Testis (tissue), 3 donors: Measurements from ENCODE around the gene DLG2. TPM values are rescaled to one million over a fixed set of nuclear protein-coding genes. Genes with fewer than 3 reads are reported as not detected.

ENCODE experiments used
- DNase-seq: peaks from one replicate; pipeline ENCODE4 v3.0.0-alpha.2; 2019
- H3K27ac ChIP-seq, 2 donors: fragments of 200-600 bp; sonication (generic); one replicate each; pipeline ENCODE4 v1.5.1; 2019
- H3K27me3 ChIP-seq: fragments of 200-600 bp; sonication (generic); one replicate; pipeline ENCODE4 v1.5.1; 2019
- H3K36me3 ChIP-seq: fragments of 200-600 bp; sonication (generic); one replicate; pipeline ENCODE4 v1.5.1; 2017; ENCODE audit warnings: low read depth; ENCODE audit errors: missing control alignments
- H3K4me1 ChIP-seq: fragments of 200-600 bp; sonication (generic); one replicate; pipeline ENCODE4 v1.5.1; 2019
- H3K4me3 ChIP-seq, 2 donors: fragments of 200-600 bp; sonication (generic); one replicate each; pipeline ENCODE4 v1.5.1; 2017 to 2019
- H3K9me3 ChIP-seq: fragments of 200-600 bp; sonication (generic); one replicate; pipeline ENCODE4 v1.5.1; 2017
- POLR2A ChIP-seq: fragments of 450-650 bp; IDR thresholded peaks from one replicate; pipeline ENCODE4 v1.6.1; 2017; ENCODE audit warnings: antibody characterized with exemption, mild to moderate bottlenecking, moderate library complexity
- WGBS, 2 donors: methylation state at CpG; one replicate each; pipeline ENCODE4 v1.1.5; 2018; 5-methylcytosine and 5-hydroxymethylcytosine counted together
- intact Hi-C: fragments of 100-400 bp; cut with DNase I; formaldehyde crosslinking; loops from one replicate; pipeline ENCODE4 v1.15.1; 2023; ENCODE audit warnings: low total_unique reads
- polyA plus RNA-seq: library from polyadenylated mRNA; stranded (reverse); fragments of 350-450 nt; fragmentation: Illumina TruSeq; extraction: RNeasy Lipid Tissue Mini Kit (QIAGEN cat#74804); gene quantifications from one replicate; pipeline ENCODE4 v1.2.3, GENCODE V29; 2014; ENCODE audit warnings: low read depth, low replicate concordance; ENCODE audit not compliant: insufficient read depth
- total RNA-seq, 2 donors: library from RNA; depleted of rRNA; stranded (reverse); fragments of >200 nt; gene quantifications; one replicate each; pipeline ENCODE4 v1.2.3, GENCODE V29; 2016
- TF ChIP-seq, protein P1 (sequence below), 3 experiments: fragments of 450-650 bp in 2 of 3; fragments of 200-600 bp in 1 of 3; sonication (generic) in 1 of 3; IDR thresholded peaks; one replicate each; pipeline ENCODE4 v1.5.1; 2016 to 2019; ENCODE audit warnings: antibody characterized with exemption in 3 of 3, mild to moderate bottlenecking in 2 of 3, moderate library complexity in 1 of 3

The DLG2 gene
- total and polyA plus RNA-seq, 3 donors from 2014 or later, result 13.8 to 23.0 (median 14.1) TPM

DNA sequence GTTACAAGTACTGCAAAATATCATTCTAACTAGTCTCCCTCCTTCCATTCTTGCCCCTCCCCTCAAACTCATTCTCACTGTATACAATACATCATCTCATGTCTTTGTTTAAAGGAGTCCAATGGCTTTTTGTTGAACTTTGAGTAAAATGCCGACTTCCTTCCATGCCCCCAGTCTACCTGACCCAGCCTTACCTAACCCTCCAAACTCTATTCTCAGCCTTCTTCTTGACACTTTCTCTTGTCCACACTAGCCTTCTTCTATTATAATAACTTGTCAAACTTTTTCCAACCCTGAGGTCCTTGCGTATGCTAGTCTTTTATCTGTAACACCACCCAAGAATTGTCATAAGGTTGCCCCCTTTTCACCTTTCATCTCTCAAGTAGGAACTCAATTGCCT is 1329.6 kb downstream of the DLG2 start:
- WGBS, 2 donors, result 97 to 99% methylated on average over 2 of the region's 2 CpGs
- no peak for DNase-seq
- Histone ChIP-seq H3K9me3 (no peaks in the 10 kb centered on the region), H3K36me3 (no peaks in the 10 kb centered on the region), H3K4me3 (no peak overlapping the region), H3K4me1 (no peaks in the 10 kb centered on the region), H3K27ac (no peak overlapping the region), H3K27me3 (no peaks in the 10 kb centered on the region)
- TF ChIP-seq POLR2A, result no peak
- TF ChIP-seq, protein P1, sequence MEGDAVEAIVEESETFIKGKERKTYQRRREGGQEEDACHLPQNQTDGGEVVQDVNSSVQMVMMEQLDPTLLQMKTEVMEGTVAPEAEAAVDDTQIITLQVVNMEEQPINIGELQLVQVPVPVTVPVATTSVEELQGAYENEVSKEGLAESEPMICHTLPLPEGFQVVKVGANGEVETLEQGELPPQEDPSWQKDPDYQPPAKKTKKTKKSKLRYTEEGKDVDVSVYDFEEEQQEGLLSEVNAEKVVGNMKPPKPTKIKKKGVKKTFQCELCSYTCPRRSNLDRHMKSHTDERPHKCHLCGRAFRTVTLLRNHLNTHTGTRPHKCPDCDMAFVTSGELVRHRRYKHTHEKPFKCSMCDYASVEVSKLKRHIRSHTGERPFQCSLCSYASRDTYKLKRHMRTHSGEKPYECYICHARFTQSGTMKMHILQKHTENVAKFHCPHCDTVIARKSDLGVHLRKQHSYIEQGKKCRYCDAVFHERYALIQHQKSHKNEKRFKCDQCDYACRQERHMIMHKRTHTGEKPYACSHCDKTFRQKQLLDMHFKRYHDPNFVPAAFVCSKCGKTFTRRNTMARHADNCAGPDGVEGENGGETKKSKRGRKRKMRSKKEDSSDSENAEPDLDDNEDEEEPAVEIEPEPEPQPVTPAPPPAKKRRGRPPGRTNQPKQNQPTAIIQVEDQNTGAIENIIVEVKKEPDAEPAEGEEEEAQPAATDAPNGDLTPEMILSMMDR (IDR thresholded peaks at IDR 0.05), result no peak
- intact Hi-C loops, result no loop called here

GRCh38 chr11:84295815-84296214 is 1331.3 kb downstream of the DLG2 start:
- H3K4me3 ChIP-seq, result no peak overlapping the region
- no peaks in the 10 kb centered on the region for H3K4me1 ChIP-seq
- no peak overlapping the region for H3K27ac ChIP-seq
- TF ChIP-seq POLR2A, result no peak
- TF ChIP-seq, protein P1 (IDR thresholded peaks at IDR 0.05), result no peak
- no peaks in the 10 kb centered on the region for H3K9me3 ChIP-seq
- no peaks in the 10 kb centered on the region for H3K36me3 ChIP-seq
- 89 to 95% methylated on average over 4 of the region's 4 CpGs for WGBS, 2 donors
- DNase-seq, result no peak
- intact Hi-C loops, result no loop called here
- no peaks in the 10 kb centered on the region for H3K27me3 ChIP-seq

GRCh38 chr11:84292955-84293354 is 1334.2 kb downstream of the DLG2 start:
- no peaks in the 10 kb centered on the region for H3K4me1 ChIP-seq
- 80 to 85% methylated on average over 2 of the region's 2 CpGs for WGBS, 2 donors
- no peaks in the 10 kb centered on the region for H3K9me3 ChIP-seq
- no peaks in the 10 kb centered on the region for H3K27me3 ChIP-seq
- no peaks in the 10 kb centered on the region for H3K36me3 ChIP-seq
- no peak for DNase-seq
- H3K4me3 ChIP-seq, result no peak overlapping the region
- no peak overlapping the region for H3K27ac ChIP-seq
- intact Hi-C loops, result no loop called here
- TF ChIP-seq, protein P1 (IDR thresholded peaks at IDR 0.05), result no peak
- TF ChIP-seq POLR2A, result no peak

GRCh38 chr11:84292006-84292405 is 1335.1 kb downstream of the DLG2 start:
- Histone ChIP-seq H3K27me3 (no peaks in the 10 kb centered on the region), H3K36me3 (no peaks in the 10 kb centered on the region), H3K27ac (no peak overlapping the region), H3K4me1 (no peaks in the 10 kb centered on the region), H3K4me3 (no peak overlapping the region), H3K9me3 (no peaks in the 10 kb centered on the region)
- DNase-seq, result no peak
- 83 to 92% methylated on average over 4 of the region's 4 CpGs for WGBS, 2 donors
- intact Hi-C loops, result no loop called here
- TF ChIP-seq, protein P1 (IDR thresholded peaks at IDR 0.05), result no peak
- TF ChIP-seq POLR2A, result no peak

DNA sequence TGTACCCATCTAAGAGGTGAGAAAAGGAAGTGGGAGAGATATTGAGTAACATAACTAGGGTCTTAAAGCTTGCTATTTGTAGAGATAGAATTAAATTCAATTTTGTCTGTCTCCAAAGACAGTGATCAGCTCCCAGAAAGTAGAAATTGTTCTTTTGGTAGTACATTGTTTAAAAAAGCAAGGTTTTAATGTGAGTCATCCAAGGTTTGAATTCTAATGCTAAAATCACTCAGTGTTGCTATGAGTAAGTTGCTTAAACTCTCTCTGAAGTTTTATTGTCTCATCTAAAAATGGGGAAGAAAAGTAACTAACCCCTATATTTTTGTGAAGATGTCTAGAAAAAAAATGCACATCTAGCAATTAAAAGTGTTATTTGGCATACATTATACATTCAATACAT is 1336.5 kb downstream of the DLG2 start:
- no peak for TF ChIP-seq POLR2A
- TF ChIP-seq, protein P1 (IDR thresholded peaks at IDR 0.05), result no peak
- intact Hi-C loops, result no loop called here
- H3K4me1 ChIP-seq, result no peaks in the 10 kb centered on the region
- H3K9me3 ChIP-seq, result no peaks in the 10 kb centered on the region
- H3K4me3 ChIP-seq, result no peak overlapping the region
- H3K36me3 ChIP-seq, result no peaks in the 10 kb centered on the region
- no peak for DNase-seq
- no peak overlapping the region for H3K27ac ChIP-seq
- H3K27me3 ChIP-seq, result no peaks in the 10 kb centered on the region
